ENCODE measurements around the gene MTMR12. TPM values are rescaled to one million over a fixed set of nuclear protein-coding genes. Genes with fewer than 3 reads are reported as not detected.

The MTMR12 gene
- total RNA-seq, 6 experiments from 2014 or later, result 20.7 to 26.0 (median 22.4) TPM

DNA sequence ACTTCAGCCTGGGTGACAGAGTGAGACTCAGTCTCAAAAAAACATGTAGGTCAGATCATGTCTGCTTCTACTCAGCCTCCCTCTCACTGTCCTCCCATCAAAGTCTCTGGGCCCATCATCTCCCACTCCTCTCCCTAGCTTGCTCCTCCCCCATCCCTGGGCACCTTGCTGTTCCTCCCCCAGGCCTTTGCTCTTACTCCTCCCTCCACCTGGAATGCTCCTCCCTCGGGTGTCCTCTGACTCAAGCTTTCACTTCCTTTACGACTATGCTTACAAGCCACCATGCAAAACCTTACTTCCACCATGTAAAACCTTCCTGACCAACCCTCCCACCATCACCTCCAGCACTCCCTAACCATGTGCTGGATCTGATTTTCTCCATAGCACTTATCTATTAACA lies 51.5 kb downstream of the MTMR12 start:
- Mint-ChIP-seq H3K27ac (peak overlapping the region; percentile 36), H3K4me1 (ENCODE audit: low read depth) (peaks cover 34% of the 10 kb centered on the region), H3K4me3 (no peak overlapping the region; the same call in 1 of the 2 replicates), H3K36me3 (ENCODE audit: low read depth) (peaks cover 35% of the 10 kb centered on the region), H3K9me3 (no peaks in the 10 kb centered on the region), H3K27me3 (ENCODE audit: insufficient read depth) (no peaks in the 10 kb centered on the region; the same call in 1 of the 2 replicates)
- DNase-seq, result no peak
- TF ChIP-seq CTCF (IDR thresholded peaks at IDR 0.05), result no peak

- Mint-ChIP-seq H3K9me3 (no peaks in the 10 kb centered on the region), H3K36me3 (ENCODE audit: low read depth) (peaks cover 42% of the 10 kb centered on the region), H3K4me1 (ENCODE audit: low read depth) (peaks cover 48% of the 10 kb centered on the region), H3K4me3 (no peak overlapping the region), H3K27me3 (ENCODE audit: insufficient read depth) (no peaks in the 10 kb centered on the region; the same call in 1 of the 2 replicates), H3K27ac (peak overlapping the region; percentile 58)
- no peak for TF ChIP-seq CTCF (IDR thresholded peaks at IDR 0.05)
- DNase-seq, result peak; percentile 24
Observed at GRCh38 chr5:32259033-32259432, 53.7 kb downstream of the MTMR12 start.

GRCh38 chr5:32258424-32258823 lies 54.3 kb downstream of the MTMR12 start:
- H3K27ac Mint-ChIP-seq, result peak overlapping the region; percentile 58
- H3K4me1 Mint-ChIP-seq (ENCODE audit: low read depth), result peaks cover 48% of the 10 kb centered on the region
- H3K27me3 Mint-ChIP-seq (ENCODE audit: insufficient read depth), result no peaks in the 10 kb centered on the region; the same call in 1 of the 2 replicates
- no peak overlapping the region for H3K4me3 Mint-ChIP-seq
- no peak for TF ChIP-seq CTCF (IDR thresholded peaks at IDR 0.05)
- no peaks in the 10 kb centered on the region for H3K9me3 Mint-ChIP-seq
- peaks cover 39% of the 10 kb centered on the region for H3K36me3 Mint-ChIP-seq (ENCODE audit: low read depth)
- no peak for DNase-seq

GRCh38 chr5:32255540-32255900 lies 57.2 kb downstream of the MTMR12 start:
- peaks cover 23% of the 10 kb centered on the region for H3K36me3 Mint-ChIP-seq (ENCODE audit: low read depth)
- peaks cover 40% of the 10 kb centered on the region for H3K4me1 Mint-ChIP-seq (ENCODE audit: low read depth)
- peak overlapping the region; percentile 55; the same call in 1 of the 2 replicates for H3K27ac Mint-ChIP-seq
- no peaks in the 10 kb centered on the region; the same call in 1 of the 2 replicates for H3K27me3 Mint-ChIP-seq (ENCODE audit: insufficient read depth)
- TF ChIP-seq CTCF (IDR thresholded peaks at IDR 0.05), result no peak
- no peak overlapping the region for H3K4me3 Mint-ChIP-seq
- no peak for DNase-seq
- H3K9me3 Mint-ChIP-seq, result no peaks in the 10 kb centered on the region

DNA sequence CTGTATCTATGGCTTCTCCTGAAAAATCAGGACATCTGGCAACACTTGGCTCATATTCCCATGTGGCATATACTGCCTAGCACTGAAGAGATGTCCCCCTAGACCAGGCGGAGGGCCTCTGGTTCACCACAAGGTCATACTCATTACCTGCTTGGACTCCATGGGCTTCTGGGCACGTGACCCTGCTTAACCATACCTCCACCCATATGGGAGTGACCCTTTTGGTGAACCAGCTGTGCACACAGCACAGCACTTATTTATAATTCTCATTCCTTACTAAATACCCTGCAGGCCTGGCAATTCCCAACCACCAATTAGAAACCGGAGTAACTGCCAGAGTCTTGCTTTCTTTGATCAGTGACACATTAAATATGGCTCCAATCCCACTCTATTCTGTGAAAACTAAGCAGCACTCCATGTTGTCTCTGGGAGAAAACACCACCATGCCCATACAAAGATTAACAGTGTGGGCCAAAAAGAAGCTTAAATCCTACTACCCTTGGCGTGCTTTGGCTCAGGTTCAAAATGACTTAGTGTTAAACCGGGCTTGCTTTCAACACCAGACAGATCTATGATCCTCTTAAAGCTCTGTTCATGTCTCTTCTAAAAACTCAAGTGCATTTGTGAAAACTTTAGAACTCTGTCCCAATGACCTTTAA lies 57.7 kb downstream of the MTMR12 start:
- DNase-seq, result no peak
- H3K36me3 Mint-ChIP-seq (ENCODE audit: low read depth), result peaks cover 23% of the 10 kb centered on the region

More for the DNA sequence above, 57.7 kb downstream of the MTMR12 start:
- no peak overlapping the region for H3K4me3 Mint-ChIP-seq
- no peaks in the 10 kb centered on the region for H3K9me3 Mint-ChIP-seq
- peak overlapping the region; percentile 55 for H3K27ac Mint-ChIP-seq
- peaks cover 36% of the 10 kb centered on the region for H3K4me1 Mint-ChIP-seq (ENCODE audit: low read depth)
- TF ChIP-seq CTCF (IDR thresholded peaks at IDR 0.05), result no peak
- H3K27me3 Mint-ChIP-seq (ENCODE audit: insufficient read depth), result no peaks in the 10 kb centered on the region; the same call in 1 of the 2 replicates
